ENCODE measurements around the gene DPP4. TPM values are rescaled to one million over a fixed set of nuclear protein-coding genes. Genes with fewer than 3 reads are reported as not detected.
"Not testable (repeated sequence)": the region's sequence is repeated elsewhere in the genome, so short reads cannot be mapped to it uniquely, and the experiment has no call there.

The DPP4 gene
- total RNA-seq, 1 donor from 2014 or later, result 4.4 TPM

- Histone ChIP-seq H3K27me3 (ENCODE audit: low read depth) (peaks cover 34% of the 10 kb centered on the region), H3K9me3 (replicated peaks) (no peaks in the 10 kb centered on the region), H3K27ac (replicated peaks) (no peak overlapping the region), H3K36me3 (no peaks in the 10 kb centered on the region), H3K4me3 (no peak overlapping the region), H3K4me1 (no peaks in the 10 kb centered on the region)
- no peak for DNase-seq
- intact Hi-C loops (cut with micrococcal nuclease), result no loop called here
- no peak for TF ChIP-seq CTCF (IDR thresholded peaks at IDR 0.05; ENCODE audit: borderline replicate concordance)
Observed at GRCh38 chr2:161981679-161982250, 92.2 kb downstream of the DPP4 start.

- peaks cover 34% of the 10 kb centered on the region for H3K27me3 ChIP-seq (ENCODE audit: low read depth)
- no peaks in the 10 kb centered on the region for H3K36me3 ChIP-seq
- H3K4me3 ChIP-seq, result no peak overlapping the region
- intact Hi-C loops (cut with micrococcal nuclease), result no loop called here
- DNase-seq, result no peak
- no peak overlapping the region for H3K27ac ChIP-seq (replicated peaks)
- TF ChIP-seq CTCF (IDR thresholded peaks at IDR 0.05; ENCODE audit: borderline replicate concordance), result no peak
- no peaks in the 10 kb centered on the region for H3K9me3 ChIP-seq (replicated peaks)
- no peaks in the 10 kb centered on the region for H3K4me1 ChIP-seq
Observed at GRCh38 chr2:161980976-161981375, 93.0 kb downstream of the DPP4 start.

- no peaks in the 10 kb centered on the region for H3K9me3 ChIP-seq (replicated peaks)
- no peaks in the 10 kb centered on the region for H3K4me1 ChIP-seq
- intact Hi-C loops (cut with micrococcal nuclease), result no loop called here
- H3K36me3 ChIP-seq, result no peaks in the 10 kb centered on the region
- no peak overlapping the region for H3K4me3 ChIP-seq
- TF ChIP-seq CTCF (IDR thresholded peaks at IDR 0.05; ENCODE audit: borderline replicate concordance), result no peak
- DNase-seq, result no peak
- H3K27me3 ChIP-seq (ENCODE audit: low read depth), result peaks cover 34% of the 10 kb centered on the region
- H3K27ac ChIP-seq (replicated peaks), result no peak overlapping the region
Observed at GRCh38 chr2:161979490-161979889, 94.5 kb downstream of the DPP4 start.

- H3K36me3 ChIP-seq; H3K4me3 ChIP-seq; H3K9me3 ChIP-seq (replicated peaks); DNase-seq; H3K4me1 ChIP-seq; H3K27ac ChIP-seq (replicated peaks); intact Hi-C loops (cut with micrococcal nuclease): not testable (repeated sequence)
- H3K27me3 ChIP-seq (ENCODE audit: low read depth), result peaks cover 34% of the 10 kb centered on the region
Observed at GRCh38 chr2:161977926-161978325, 96.1 kb downstream of the DPP4 start.

- Histone ChIP-seq H3K27ac (replicated peaks) (no peak overlapping the region), H3K36me3 (no peaks in the 10 kb centered on the region), H3K27me3 (ENCODE audit: low read depth) (peaks cover 34% of the 10 kb centered on the region), H3K9me3 (replicated peaks) (no peaks in the 10 kb centered on the region), H3K4me1 (no peaks in the 10 kb centered on the region), H3K4me3 (no peak overlapping the region)
- DNase-seq, result no peak
- TF ChIP-seq CTCF (IDR thresholded peaks at IDR 0.05; ENCODE audit: borderline replicate concordance), result no peak
- intact Hi-C loops (cut with micrococcal nuclease), result no loop called here
Observed at GRCh38 chr2:161976917-161977316, 97.1 kb downstream of the DPP4 start.

- no peak overlapping the region for H3K27ac ChIP-seq (replicated peaks)
- H3K27me3 ChIP-seq (ENCODE audit: low read depth), result peaks cover 29% of the 10 kb centered on the region
- H3K4me1 ChIP-seq, result no peaks in the 10 kb centered on the region
- TF ChIP-seq CTCF (IDR thresholded peaks at IDR 0.05; ENCODE audit: borderline replicate concordance), result no peak
- DNase-seq, result no peak
- intact Hi-C loops (cut with micrococcal nuclease), result no loop called here
- no peak overlapping the region for H3K4me3 ChIP-seq
- H3K9me3 ChIP-seq (replicated peaks), result no peaks in the 10 kb centered on the region
- H3K36me3 ChIP-seq, result no peaks in the 10 kb centered on the region
Observed at GRCh38 chr2:161976295-161976694, 97.7 kb downstream of the DPP4 start.
